IMR-90 (cell line): ENCODE data around the gene CYP2E1. TPM values are rescaled to one million over a fixed set of nuclear protein-coding genes. Genes with fewer than 3 reads are reported as not detected.

Experiments used
- ATAC-seq: fragments of 200-7000 bp; cut with Tn5 transposase; 2 replicates; pipeline ENCODE4 v1.9.1; 2020; ENCODE audit warnings: low read depth, mild to moderate bottlenecking, moderate library complexity
- BruUV-seq: library from RNA; stranded (reverse); fragments of 400-500 nt; replicated peaks from 2 replicates; lab custom pipeline; 2021; lab: Mats Ljungman, UMichigan
- CTCF ChIA-PET: fragments of 300-600 bp; formaldehyde crosslinking; extraction: SDS; loops from one replicate; lab custom pipeline; 2021; ENCODE audit warnings: antibody characterized with exemption; lab: Yijun Ruan, JAX
- POLR2A ChIA-PET: fragments of 300-600 bp; sonication (Branson Sonifier 250); formaldehyde crosslinking; loops from one replicate; lab custom pipeline; 2022; ENCODE audit warnings: antibody characterized with exemption; ENCODE audit not compliant: unreplicated experiment; lab: Charles Lee
- DNase-seq: peaks from one replicate; pipeline ENCODE4 v3.0.0; 2013
- H2AFZ ChIP-seq: replicated peaks from 2 replicates; pipeline ENCODE3; 2013; ENCODE audit warnings: low read length, mild to moderate bottlenecking; ENCODE audit not compliant: poor library complexity
- H2AK5ac ChIP-seq: 2 replicates; pipeline ENCODE4 v1.6.1; 2013; ENCODE audit warnings: low read depth, low read length, inconsistent platforms
- H2AK9ac ChIP-seq: replicated peaks from 2 replicates; pipeline ENCODE3; 2013; ENCODE audit warnings: mild to moderate bottlenecking, low read depth, low read length, moderate library complexity; ENCODE audit not compliant: poor library complexity
- H2BK120ac ChIP-seq: 2 replicates; pipeline ENCODE4 v1.6.1; 2013; ENCODE audit warnings: low read depth, low read length, inconsistent platforms
- H2BK15ac ChIP-seq: 3 replicates; pipeline ENCODE4 v1.6.1; 2013; ENCODE audit warnings: low read depth, low read length, inconsistent platforms
- H2BK20ac ChIP-seq: 2 replicates; pipeline ENCODE4 v1.6.1; 2013; ENCODE audit warnings: low read depth, mild to moderate bottlenecking, inconsistent platforms, low read length, moderate library complexity
- H2BK5ac ChIP-seq: 2 replicates; pipeline ENCODE4 v1.6.1; 2013; ENCODE audit warnings: mild to moderate bottlenecking, low read depth, low read length, inconsistent platforms; ENCODE audit not compliant: poor library complexity, severe bottlenecking
- H3K14ac ChIP-seq: replicated peaks from 2 replicates; pipeline ENCODE4 v1.6.1; 2013; ENCODE audit warnings: low read depth, low read length, inconsistent platforms
- H3K18ac ChIP-seq: 2 replicates; pipeline ENCODE4 v1.6.1; 2013; ENCODE audit warnings: low read depth, low read length, control low read depth
- H3K23ac ChIP-seq: 2 replicates; pipeline ENCODE4 v1.6.1; 2013; ENCODE audit warnings: low read depth, low read length, inconsistent platforms
- H3K27ac ChIP-seq: 2 replicates; pipeline ENCODE4 v1.5.1; 2013; ENCODE audit warnings: mild to moderate bottlenecking, control low read depth, low read length; ENCODE audit not compliant: insufficient read depth
- H3K27me3 ChIP-seq: 2 replicates; pipeline ENCODE4 v1.6.1; 2013; ENCODE audit warnings: low read length; ENCODE audit not compliant: control insufficient read depth, insufficient read depth
- H3K36me3 ChIP-seq: 2 replicates; pipeline ENCODE4 v1.6.1; 2013; ENCODE audit warnings: low read length, mixed read lengths; ENCODE audit not compliant: control insufficient read depth, insufficient read depth
- H3K4ac ChIP-seq: 2 replicates; pipeline ENCODE4 v1.6.1; 2013; ENCODE audit warnings: low read depth, low read length, inconsistent platforms
- H3K4me1 ChIP-seq: 2 replicates; pipeline ENCODE4 v1.6.1; 2013; ENCODE audit warnings: low read length, mixed read lengths; ENCODE audit not compliant: control insufficient read depth, insufficient read depth
- H3K4me2 ChIP-seq: 2 replicates; pipeline ENCODE4 v1.6.1; 2013; ENCODE audit warnings: low read depth, mild to moderate bottlenecking, control low read depth, low read length, moderate library complexity
- H3K4me3 ChIP-seq: 2 replicates; pipeline ENCODE4 v1.5.1; 2013; ENCODE audit warnings: low read depth, mild to moderate bottlenecking, control low read depth, low read length, moderate library complexity; ENCODE audit not compliant: insufficient read depth
- H3K56ac ChIP-seq: 2 replicates; pipeline ENCODE4 v1.6.1; 2013; ENCODE audit warnings: low read length, inconsistent platforms; ENCODE audit not compliant: insufficient read depth; ENCODE audit errors: extremely low read depth
- H3K79me1 ChIP-seq, 2 experiments: 2 replicates each; pipeline ENCODE4 v1.6.1; 2013; ENCODE audit warnings: low read length in 2 of 2, inconsistent platforms in 1 of 2, low read depth in 1 of 2
- H3K9ac ChIP-seq: 2 replicates; pipeline ENCODE4 v1.6.1; 2013; ENCODE audit warnings: low read depth, low read length, control low read depth
- H3K9me1 ChIP-seq: 2 replicates; pipeline ENCODE4 v1.6.1; 2013; ENCODE audit warnings: low read length, inconsistent platforms; ENCODE audit not compliant: insufficient read depth
- H3K9me3 ChIP-seq: 2 replicates; pipeline ENCODE4 v1.6.1; 2013; ENCODE audit warnings: low read length; ENCODE audit not compliant: control insufficient read depth, insufficient read depth
- H4K20me1 ChIP-seq: 2 replicates; pipeline ENCODE4 v1.6.1; 2013; ENCODE audit warnings: low read length, inconsistent platforms; ENCODE audit not compliant: insufficient read depth
- H4K5ac ChIP-seq: 2 replicates; pipeline ENCODE4 v1.6.1; 2013; ENCODE audit warnings: mild to moderate bottlenecking, low read depth, low read length, control low read depth
- H4K8ac ChIP-seq, 2 experiments: 2 replicates each; pipeline ENCODE4 v1.6.1; 2013; ENCODE audit warnings: low read depth in 2 of 2, low read length in 2 of 2, control low read depth in 1 of 2, inconsistent platforms in 1 of 2
- H4K91ac ChIP-seq: 2 replicates; pipeline ENCODE4 v1.6.1; 2013; ENCODE audit warnings: low read depth, low read length, inconsistent platforms; ENCODE audit not compliant: insufficient read depth
- CHD1 ChIP-seq: IDR thresholded peaks from 2 replicates; pipeline ENCODE4 v1.6.1; 2012; ENCODE audit warnings: low read depth, low read length, improper control_type of control experiment
- CTCF ChIP-seq: conservative IDR thresholded peaks from 2 replicates; pipeline ENCODE4 v1.5.1; 2012; ENCODE audit warnings: mild to moderate bottlenecking, low read depth, low read length, improper control_type of control experiment
- ELK1 ChIP-seq: fragments of 150-350 bp; IDR thresholded peaks from 2 replicates; pipeline ENCODE4 v1.6.1; 2016; ENCODE audit warnings: low read depth, mild to moderate bottlenecking, low read length, moderate library complexity, borderline replicate concordance
- MAFK ChIP-seq: IDR thresholded peaks from 2 replicates; pipeline ENCODE4 v1.6.1; 2012; ENCODE audit warnings: low read depth, low read length, improper control_type of control experiment
- MXI1 ChIP-seq: IDR thresholded peaks from 2 replicates; pipeline ENCODE4 v1.6.1; 2012; ENCODE audit warnings: low read depth, mild to moderate bottlenecking, low read length, moderate library complexity, borderline replicate concordance
- SMC3 ChIP-seq: fragments of 150-350 bp; IDR thresholded peaks from 2 replicates; pipeline ENCODE4 v1.6.1; 2016; ENCODE audit warnings: low read depth, mild to moderate bottlenecking, antibody characterized with exemption, low read length, moderate library complexity
- USF2 ChIP-seq: fragments of 150-350 bp; IDR thresholded peaks from 2 replicates; pipeline ENCODE4 v1.6.1; 2017; ENCODE audit warnings: mild to moderate bottlenecking, antibody characterized with exemption, low read length, low read depth
- dilution Hi-C: fragments of 300-500 bp; cut with HindIII; formaldehyde crosslinking; loops from one replicate; pipeline ENCODE4 v1.14.3; 2018; ENCODE audit warnings: low sequenced_read_pairs; ENCODE audit not compliant: unreplicated experiment
- in situ Hi-C: fragments of 300-500 bp; cut with MboI; formaldehyde crosslinking; loops from 3 replicates; pipeline ENCODE4 v1.14.3; 2019; ENCODE audit warnings: low sequenced_read_pairs, inconsistent platforms, mixed read lengths
- intact Hi-C: fragments of 100-400 bp; cut with micrococcal nuclease; formaldehyde crosslinking; loops from 2 replicates; pipeline ENCODE4 v1.10.0; 2022
- polyA plus RNA-seq, 3 experiments: library from polyadenylated mRNA; depleted of rRNA; stranded (reverse); fragments of >200 nt; gene quantifications; 2 replicates each; pipeline ENCODE4 v1.2.3, GENCODE V29; 2012; ENCODE audit warnings: low replicate concordance in 1 of 3
- total RNA-seq: library from RNA; depleted of rRNA; stranded (reverse); fragments of >200 nt; gene quantifications from 2 replicates; pipeline ENCODE4 v1.2.3, GENCODE V29; 2012

The CYP2E1 gene
- total and polyA plus RNA-seq, 2 of the 4 experiments (the other 2 are of a cell fraction), result 0.36 to 1.7 TPM

- no peak for DNase-seq
- in situ Hi-C loops (no loop called here), intact Hi-C loops (no loop called here), dilution Hi-C loops (no loop called here)
- Histone ChIP-seq H3K27ac (no peak overlapping the region), H3K9ac (no peak overlapping the region), H3K23ac (no peak overlapping the region), H3K4me3 (no peak overlapping the region), H4K8ac (no peak overlapping the region), H4K20me1 (no peaks in the 10 kb centered on the region), H3K4ac (no peak overlapping the region), H2AK5ac (no peak overlapping the region), H3K18ac (no peak overlapping the region), H2AK9ac (no peak overlapping the region), H3K4me1 (no peaks in the 10 kb centered on the region), H4K91ac (no peak overlapping the region), H3K4me2 (no peak overlapping the region), H2AFZ (no peak overlapping the region), H3K79me1 (no peaks in the 10 kb centered on the region), H2BK20ac (no peak overlapping the region), H3K14ac (no peak overlapping the region), H3K9me3 (0 out of 2 replicates have a peak, but pooled peaks cover 3% of the 10 kb centered on the region), H3K27me3 (no peaks in the 10 kb centered on the region), H2BK120ac (no peak overlapping the region), H4K5ac (no peak overlapping the region), H2BK5ac (no peak overlapping the region), H2BK15ac (no peak overlapping the region), H3K56ac (no peak overlapping the region), H3K9me1 (no peaks in the 10 kb centered on the region), H3K36me3 (no peaks in the 10 kb centered on the region)
- ChIA-PET CTCF (no interaction called here), POLR2A (no interaction called here)
- no TSS peak for BruUV-seq
- no peak for TF ChIP-seq CTCF
- TF ChIP-seq MXI1, result no peak
- no peak for TF ChIP-seq SMC3
- no peak for TF ChIP-seq CHD1
- no peak for TF ChIP-seq MAFK
- no peak for TF ChIP-seq ELK1
- no peak for TF ChIP-seq USF2
- ATAC-seq, result no peak
Observed at GRCh38 chr10:133488354-133488753, 38.8 kb upstream of the CYP2E1 start.
